Omental fat pad (tissue), 4 donors: ENCODE results near the gene ZNF630. TPM values are rescaled to one million over a fixed set of nuclear protein-coding genes. Genes with fewer than 3 reads are reported as not detected.

ENCODE experiments used
- total RNA-seq, 4 donors: library from RNA; depleted of rRNA; stranded (reverse); fragments of >200 nt; gene quantifications; one replicate each; pipeline ENCODE4 v1.1.0, GENCODE V29; 2016

The ZNF630 gene
- total RNA-seq, 4 donors from 2014 or later = 0.60 to 4.3 (median 1.4) TPM

Other genes starting within 250 kb of the ZNF630 start
- gene ZNF81, start 234.7 kb downstream of the ZNF630 start, total RNA-seq = 10 to 100 TPM in 1 of 4 donors, 1 to 10 TPM in 3; 4.9 to 10.6 (median 7.1) TPM
- gene ZNF182, start 67.7 kb downstream of the ZNF630 start, total RNA-seq = 1 to 10 TPM; 2.5 to 7.6 (median 3.5) TPM
- not detected for gene SPACA5, start 64.7 kb downstream of the ZNF630 start, total RNA-seq
- not detected for gene SPACA5B, start 59.0 kb upstream of the ZNF630 start, total RNA-seq
- not detected for gene SSX5, start 125.2 kb upstream of the ZNF630 start, total RNA-seq
- not detected for gene SSX1, start 183.8 kb upstream of the ZNF630 start, total RNA-seq